Stimulated activated CD4-positive, alpha-beta T cell treated with anti-CD3 and anti-CD28 coated beads, Interleukin-12 subunit alpha, Interleukin-12 subunit beta, amount 100 ng/mL, for 24 hours (primary cell): Measurements from ENCODE around the gene ANTXR2.
"Not testable (repeated sequence)": the region's sequence is repeated elsewhere in the genome, so short reads cannot be mapped to it uniquely, and the experiment has no call there.

ENCODE experiments used
- DNase-seq, 2 experiments: peaks; one replicate each; pipeline ENCODE4 v3.0.0-alpha.2; 2020; ENCODE audit warnings: low read depth in 2 of 2

The ANTXR2 gene

DNA sequence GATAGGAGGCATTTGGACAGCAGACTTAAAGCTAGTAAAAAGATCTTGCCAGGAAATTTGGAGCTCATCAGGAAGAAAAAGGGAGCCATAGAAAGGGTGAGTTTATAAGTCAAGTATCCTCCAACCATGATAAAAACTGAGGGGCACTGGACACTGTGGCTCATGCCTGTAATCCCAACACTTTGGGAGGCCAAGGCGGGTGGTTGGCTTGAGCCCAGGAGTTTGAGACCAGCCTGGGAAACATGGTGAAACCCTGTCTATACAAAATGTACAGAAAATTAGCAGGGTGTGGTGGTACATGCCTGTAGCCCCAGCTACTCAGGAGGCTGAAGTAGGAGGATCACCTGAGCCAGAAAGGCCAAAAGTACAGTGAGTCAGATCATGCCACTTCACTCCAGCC is 48.7 kb downstream of the ANTXR2 start:
- DNase-seq: no peak

DNA sequence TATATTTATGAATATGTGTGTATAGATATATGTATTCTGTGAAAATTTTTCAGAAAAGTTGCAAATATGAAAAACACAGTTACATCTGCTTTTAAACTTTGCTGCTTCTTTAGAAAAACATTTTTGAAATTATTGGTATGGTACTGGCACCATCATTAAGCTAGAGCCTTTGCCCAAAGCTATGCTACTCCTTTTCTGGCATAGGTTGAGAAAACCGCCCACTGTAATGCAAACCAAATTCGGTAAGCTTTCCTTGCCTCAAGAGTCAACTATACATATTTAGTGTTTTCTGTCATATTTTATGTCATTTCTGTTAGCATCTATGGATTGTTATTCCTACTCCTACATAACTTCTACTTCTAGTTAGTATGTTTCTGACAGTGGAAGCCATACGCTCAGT is 50.7 kb downstream of the ANTXR2 start:
- DNase-seq: no peak

DNA sequence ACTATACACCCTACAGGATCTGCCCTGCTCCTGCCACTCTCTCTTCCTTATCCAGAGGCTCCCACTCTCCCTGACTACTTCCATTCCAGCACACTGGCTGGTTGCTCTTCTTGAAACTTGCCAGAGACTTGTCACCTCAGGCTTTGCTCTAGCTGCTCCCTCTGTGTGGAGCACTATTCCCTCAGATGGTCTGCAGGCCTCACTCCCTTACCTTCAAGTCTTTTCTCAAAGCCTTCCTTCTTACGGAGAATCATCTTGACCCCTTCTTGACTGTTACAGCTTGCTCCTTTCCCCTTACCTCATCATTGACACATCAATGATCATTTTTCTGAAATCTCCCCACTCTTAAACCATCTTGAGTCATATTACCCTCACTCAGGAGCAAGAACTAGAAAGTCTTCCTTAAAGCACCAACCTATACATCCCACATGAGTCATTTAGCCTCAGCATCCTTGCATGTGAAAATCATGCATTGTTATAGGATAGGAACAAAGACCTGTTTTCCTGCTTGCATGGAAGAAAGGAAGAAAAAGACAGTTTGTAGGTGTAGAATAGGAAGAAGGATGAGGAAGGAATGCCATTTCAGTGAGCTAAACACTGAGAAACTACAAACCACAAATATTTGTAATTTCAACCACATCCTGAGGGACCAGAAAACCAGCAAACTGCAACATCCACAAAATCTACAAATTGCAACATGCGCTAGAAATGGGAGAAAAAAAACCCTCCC is 55.7 kb downstream of the ANTXR2 start:
- DNase-seq: no peak

DNA sequence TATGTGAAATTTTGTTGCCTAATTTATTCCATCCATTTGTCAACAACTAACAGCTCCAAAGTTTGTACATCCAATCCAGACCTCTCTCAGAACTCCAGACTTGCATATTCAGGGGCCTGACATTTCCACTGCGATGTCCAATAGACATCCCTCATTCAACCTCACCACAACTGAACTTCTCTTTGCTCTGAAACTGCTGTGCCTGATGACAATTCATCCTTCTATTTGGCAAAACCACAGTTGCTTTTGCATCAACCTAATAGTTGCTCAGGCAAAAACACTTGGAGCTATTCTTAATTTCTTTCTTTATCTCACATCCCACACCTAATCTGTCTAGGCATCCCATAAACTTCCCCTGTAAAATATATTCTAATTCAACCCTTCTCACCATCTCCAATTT is 56.5 kb downstream of the ANTXR2 start:
- DNase-seq: no peak

DNA sequence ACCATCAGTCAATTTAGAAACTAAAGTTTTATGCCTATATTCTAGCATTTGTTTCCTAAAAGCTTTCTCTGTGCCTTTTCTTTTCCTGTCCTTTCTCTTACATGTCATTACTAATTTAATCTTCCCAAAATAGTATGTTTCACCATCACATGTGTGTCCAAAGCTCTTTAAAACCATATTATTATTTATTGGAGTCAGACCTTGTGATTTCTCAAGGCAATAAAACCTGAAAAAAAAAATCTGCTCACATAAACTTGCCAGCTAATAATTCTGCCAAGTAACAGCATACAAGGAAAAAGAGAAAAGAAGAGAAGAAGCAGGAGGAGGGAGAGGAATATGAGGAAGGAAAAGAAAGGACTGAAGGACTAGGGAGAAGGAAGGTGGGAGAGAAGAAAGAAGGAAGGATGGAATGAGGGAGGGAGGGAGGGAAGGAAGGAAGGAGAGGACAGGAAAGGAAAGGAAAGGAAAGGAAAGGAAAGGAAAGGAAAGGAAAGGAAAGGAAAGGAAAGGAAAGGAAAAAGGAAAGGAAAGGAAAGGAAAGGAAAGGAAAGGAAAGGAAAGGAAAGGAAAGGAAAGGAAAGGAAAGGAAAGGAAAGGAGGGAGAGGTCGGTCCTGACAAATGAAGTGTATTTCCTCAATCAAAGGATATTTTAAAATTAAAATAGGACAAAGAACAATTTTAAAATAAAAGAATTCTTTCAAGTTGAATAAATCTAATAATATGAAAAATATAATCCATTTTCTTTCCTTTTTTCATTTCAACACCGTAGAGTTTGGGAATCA is 57.4 kb downstream of the ANTXR2 start:
- no peak for DNase-seq

DNA sequence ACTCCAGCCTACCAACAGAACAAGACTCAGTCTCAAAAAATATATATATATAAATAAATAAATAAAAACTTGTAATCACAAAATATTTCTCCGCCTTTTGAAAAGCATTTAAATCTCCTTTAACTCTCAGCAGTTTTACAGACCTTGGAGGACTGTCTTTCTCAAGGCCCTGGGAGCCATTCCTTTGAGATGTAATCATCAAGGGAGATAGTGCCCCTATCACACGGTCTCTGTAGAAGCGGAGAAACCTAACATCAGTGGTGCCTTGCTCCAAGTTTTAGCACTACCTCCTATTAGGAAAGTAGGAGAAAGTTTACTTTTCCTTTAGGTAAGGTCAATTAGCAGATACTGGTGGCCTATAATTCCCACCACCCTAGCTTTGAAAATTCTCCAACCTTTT is 58.5 kb downstream of the ANTXR2 start:
- DNase-seq: no peak

DNA sequence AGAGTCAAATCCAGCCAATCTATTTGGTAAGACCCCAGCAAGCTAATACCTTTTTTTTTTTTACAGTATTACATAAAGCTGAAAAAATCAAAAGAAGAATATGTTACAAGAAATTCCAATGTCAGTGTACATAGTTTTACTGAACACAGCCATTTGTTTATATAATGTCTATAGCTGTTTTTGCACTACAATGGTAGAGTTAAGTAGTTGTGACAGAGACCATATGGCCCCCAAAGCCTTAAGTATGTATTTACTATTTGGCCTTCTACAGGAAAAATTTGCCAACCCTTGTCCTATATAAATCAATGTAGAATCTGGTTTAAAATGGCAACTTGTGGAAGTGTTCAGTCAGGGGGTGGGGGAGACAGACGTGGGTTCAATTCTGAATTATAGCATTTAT is 60.7 kb downstream of the ANTXR2 start:
- no peak for DNase-seq

DNA sequence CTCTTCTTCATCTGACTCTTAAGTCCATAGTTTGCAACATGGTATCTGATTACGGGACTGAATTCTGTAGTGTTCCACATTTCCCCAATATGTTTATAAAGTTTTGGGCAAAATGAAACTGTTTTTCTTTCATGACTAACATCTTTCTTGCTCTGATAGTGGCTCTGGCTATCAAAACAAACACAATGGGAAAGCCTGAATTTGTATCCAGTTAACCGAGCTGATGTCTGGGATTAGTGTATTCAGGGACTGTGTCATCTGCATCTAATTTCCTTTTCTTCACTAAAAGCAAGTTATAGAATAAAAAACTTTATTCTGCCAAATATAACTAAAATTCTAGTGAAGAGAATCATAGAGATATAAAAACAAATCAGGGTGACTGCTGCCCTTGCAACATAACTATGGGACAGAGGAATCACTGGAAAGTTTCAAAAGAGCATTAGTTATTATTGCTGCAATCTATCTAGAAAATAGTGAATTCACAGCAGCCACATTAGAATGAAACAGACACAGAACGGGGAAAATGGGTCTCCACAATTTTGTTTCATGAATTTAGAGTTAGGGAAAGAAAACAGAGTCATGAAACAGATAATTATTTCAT is 61.3 kb downstream of the ANTXR2 start:
- DNase-seq: no peak

DNA sequence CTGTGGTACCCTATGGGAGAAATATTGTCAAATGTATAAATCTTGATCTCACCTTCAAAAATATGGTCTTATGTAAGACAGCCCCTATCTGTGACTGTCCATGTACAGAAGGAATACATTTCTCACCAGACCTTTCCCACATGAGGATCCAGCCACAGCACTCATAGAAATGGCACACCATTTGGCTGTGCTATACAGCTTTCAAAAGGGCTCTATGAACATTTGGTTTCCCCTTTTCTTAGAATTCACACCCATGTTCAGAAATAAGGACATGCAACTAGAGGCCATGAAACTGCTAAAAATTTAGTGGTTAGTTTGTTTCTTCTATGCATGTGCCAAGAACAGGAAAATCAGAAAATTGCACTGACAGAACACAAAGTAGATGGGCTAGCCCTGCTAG is 62.7 kb downstream of the ANTXR2 start:
- DNase-seq: no peak

DNA sequence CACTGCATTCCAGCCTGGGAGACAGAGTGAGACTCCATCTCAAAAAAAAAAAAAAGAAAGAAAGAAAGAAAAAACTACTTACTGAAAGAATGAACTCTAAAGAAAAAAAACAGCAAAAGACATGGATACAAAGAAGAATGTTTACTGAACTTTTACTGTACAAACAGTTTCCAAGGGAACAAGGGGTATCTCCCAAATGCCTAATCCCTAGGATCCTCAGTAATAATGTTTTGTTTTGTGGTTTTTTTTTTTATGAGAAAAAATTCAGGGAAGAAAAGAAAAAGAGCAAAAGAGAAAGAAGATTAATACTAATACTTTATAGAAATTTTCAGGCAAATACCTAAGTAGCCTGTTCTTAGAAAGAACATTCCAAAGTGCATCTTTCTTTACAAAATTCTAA is 63.2 kb downstream of the ANTXR2 start:
- no peak for DNase-seq

DNA sequence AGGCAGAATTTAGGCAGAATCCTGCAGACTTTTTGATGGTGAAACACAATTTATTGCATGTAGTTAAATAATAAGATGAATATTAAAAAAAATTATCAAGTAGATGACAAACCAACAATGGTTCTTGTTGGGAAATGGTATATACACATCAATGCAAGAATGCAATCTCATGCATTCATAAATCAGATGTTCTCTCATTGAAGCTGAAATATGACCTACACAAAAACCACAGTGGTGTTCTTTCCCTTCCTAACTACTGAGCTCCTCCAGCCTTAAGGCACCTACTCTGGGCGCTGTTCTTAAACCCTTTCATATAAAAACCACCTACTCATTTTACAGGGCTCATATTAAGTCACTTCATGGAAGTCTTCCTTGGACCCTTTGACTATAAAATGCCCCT is 64.1 kb downstream of the ANTXR2 start:
- no peak for DNase-seq

DNA sequence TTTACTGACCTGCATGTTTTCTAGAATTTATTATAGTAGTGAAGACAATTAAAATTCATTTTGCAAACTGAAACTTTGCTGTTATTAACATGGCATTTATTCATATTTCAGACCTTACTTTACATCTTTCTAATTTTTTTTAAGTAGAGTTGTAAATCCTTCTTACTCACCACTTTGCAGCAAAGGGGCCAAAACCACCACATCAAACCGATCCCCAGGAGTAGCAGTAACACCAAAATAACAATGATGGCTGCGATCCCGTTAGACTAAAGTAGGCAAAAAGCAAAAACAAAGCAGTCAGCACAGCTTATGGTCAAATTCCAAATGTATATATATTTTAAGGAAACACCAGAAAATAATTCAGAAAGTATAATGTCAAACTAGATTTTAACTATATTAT is 64.7 kb downstream of the ANTXR2 start:
- no peak for DNase-seq

DNA sequence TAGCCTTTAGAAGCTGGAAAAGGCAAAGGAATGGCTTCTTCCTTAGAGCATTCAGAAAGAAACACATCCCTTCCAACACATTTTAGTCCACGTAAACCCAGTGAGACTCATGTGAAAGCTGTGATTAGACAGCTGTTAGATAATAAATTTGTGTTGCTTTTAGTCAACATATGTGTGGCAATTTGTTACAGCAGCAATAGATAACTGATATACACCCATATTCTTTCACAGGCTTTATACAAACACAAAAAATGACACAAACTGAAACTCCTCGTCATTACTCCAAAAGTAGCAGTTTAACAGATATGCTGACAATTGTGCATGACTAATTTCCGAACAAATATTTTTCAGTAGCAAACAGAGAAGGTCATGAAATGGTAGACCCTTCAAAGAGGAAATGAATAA is 65.3 kb downstream of the ANTXR2 start:
- no peak for DNase-seq

DNA sequence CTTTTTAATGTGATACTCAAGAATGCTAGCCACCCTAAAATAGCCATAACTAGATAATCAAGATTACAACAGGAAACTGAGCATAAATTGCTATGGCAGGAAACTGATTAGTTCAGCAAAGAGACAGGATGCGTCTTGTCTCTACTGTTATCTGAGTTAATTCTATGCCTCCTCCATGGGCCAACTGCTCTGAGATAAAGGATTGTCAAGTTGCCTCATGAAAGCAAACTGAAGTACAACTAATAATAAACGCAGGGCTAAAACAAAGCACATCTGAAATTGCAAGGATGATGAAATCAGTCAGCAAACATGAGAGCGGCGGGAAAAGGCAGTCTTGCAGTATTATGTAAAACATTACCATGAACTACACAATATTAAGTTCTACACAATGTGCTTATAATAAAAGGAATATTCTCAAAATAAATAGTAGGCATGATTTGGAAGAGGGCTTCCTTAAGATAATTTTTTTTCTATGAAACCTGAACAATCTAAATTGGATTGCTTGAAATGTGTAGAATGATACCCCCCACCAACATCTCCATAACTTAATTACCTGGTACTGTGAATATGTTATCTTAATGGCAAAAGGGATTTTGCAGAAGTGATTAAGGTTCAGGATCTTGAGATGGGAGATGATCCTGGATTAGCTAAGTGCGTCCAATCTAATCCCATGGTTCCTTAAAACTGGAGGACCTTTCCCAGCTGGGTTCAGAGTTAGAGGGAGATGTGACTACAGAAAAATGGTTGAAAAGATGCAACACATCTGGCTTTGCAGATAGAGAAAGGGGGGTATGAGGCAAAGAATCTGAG is 65.9 kb downstream of the ANTXR2 start:
- no peak for DNase-seq

DNA sequence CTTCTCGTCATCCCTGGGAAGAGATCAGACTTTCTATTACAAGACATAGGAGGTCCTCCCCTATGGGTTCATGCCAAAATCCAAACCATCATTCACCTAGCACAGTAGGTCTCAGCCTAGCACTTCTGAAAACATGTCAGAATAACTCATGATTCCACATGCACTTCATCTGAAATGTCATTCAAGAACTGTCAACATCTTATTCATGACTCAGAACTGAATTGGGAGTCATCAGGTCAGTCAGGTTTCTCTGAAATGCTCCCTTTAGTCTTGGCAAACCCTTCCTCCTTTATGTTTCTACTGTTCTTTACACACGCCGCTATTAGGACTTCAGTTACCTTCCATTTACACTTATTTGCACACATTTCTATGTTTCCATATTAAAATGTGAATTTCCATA is 67.2 kb downstream of the ANTXR2 start:
- DNase-seq: no peak

DNA sequence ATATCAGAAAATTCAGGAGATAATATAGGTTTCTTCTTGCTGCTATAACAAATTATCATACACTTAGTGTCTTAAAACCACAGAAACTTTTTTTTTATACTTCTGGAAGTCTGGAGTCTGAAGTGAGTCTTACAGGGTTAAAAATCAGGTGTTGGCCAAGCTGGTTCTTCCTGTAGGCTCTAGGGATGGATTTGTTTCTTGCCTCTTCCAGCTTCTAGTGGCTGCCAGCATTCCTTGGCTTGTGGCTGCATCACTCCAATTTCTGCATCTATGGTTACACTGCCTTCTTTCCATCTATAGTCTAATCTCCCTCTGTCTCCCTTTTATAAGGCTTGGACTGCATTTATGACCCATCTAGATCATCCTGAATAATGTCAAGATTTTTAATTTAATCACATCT is 68.7 kb downstream of the ANTXR2 start:
- no peak for DNase-seq

DNA sequence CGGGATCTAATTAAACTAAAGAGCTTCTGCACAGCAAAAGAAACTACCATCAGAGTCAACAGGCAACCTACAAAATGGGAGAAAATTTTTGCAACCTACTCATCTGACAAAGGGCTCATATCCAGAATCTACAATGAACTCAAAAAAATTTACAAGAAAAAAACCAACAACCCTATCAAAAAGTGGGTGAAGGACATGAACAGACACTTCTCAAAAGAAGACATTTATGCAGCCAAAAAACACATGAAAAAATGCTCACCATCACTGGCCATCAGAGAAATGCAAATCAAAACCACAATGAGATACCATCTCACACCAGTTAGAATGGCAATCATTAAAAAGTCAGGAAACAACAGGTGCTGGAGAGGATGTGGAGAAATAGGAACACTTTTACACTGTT is 70.5 kb downstream of the ANTXR2 start:
- DNase-seq: not testable (repeated sequence)

DNA sequence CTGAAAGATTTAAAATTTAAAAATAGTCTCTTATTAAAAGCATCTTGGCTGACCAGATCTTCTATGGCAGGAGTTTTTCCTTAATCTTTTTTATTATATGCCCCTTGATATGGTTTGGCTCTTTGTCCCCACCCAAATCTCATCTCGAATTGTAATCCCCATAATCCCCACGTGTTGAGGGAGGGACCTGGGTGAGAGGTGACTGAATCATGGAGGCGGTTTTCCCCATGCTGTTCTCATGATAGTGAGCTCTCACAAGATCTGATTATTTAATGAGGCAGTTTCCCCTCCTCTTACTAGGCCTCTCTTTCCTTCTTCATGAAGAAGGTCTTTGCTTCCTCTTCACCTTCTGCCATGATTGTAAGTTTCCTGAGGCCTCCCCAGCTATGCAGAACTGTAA is 74.0 kb downstream of the ANTXR2 start:
- not testable (repeated sequence) for DNase-seq

DNA sequence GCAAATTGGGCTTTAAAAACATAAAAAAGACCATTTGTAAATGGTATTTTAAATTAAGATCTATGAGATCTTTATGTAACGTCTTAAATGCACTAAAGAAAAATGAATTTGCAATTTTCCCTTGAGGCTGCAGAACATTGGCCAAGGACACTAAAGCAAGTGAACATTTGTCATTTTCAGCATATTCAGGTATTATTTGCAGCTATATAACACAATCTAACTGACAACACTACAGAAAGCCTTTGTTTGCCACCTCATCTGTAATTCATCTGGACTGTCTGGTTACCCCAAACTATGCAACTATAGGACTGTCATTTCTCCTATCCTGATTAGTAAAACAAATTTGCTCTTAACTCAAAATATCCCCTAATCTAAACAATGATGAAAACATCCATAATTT is 74.8 kb downstream of the ANTXR2 start:
- DNase-seq: no peak

DNA sequence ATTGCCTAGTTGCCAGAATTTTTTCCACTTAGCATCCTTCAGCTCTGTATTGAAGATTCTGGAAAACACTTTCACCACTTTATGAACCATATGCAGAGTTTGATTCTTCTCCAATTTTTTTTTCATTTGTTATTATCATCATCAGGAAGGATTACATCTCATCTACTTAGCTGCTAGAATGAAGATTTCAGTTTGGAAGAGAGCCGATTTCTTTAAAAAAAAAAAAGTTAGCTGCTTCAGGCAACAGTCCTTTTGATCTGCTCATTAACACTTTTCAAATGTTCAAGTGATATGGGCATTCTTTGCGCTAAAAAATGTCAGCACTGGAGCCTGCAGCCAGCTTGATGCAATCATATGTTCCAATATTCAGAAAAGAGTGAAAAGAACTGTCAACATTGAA is 76.2 kb downstream of the ANTXR2 start:
- DNase-seq: no peak

DNA sequence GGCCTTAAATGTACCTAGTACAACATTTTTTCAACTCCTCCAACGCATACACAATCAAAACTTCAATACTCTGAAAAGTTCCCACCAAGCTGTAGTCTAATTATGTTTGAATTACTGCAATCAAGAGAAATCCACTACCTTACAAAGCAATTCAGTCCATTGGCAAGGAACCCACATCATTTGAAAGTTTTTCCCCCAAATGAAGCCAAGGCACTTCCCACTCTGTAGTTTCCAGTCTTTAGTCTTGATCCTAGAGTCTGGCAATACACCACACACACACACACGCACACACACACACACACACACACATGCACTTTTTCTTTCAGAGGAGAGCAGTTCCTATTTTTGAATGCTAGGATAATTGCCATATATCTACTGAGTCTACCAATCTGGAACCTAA is 79.6 kb downstream of the ANTXR2 start:
- DNase-seq: no peak

DNA sequence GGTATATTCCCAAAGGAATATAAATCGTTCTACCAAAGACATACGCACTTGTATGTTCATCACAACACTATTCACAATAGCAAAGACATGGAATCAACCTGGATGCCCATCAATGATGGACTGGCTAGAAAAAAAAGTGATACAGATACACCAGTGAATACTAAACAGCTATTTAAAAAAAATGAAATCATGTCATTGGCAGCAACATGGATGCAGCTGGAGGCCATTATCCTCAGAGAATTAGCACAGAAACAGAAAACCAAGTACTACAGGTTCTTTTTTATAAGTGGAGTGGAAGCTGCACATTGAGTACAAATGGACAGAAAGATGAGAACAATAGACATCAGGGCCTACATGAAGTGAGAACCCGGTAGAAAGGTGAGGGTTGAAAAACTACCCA is 81.4 kb downstream of the ANTXR2 start:
- DNase-seq: no peak
